ENCODE measurements around the gene RPS6KA2.
"Not testable (repeated sequence)": the region's sequence is repeated elsewhere in the genome, so short reads cannot be mapped to it uniquely, and the experiment has no call there.

The RPS6KA2 gene

GRCh38 chr6:166408936-166409755 lies 217.9 kb downstream of the RPS6KA2 start:
- Mint-ChIP-seq H3K4me3 (no peak overlapping the region), H3K27me3 (no peaks in the 10 kb centered on the region), H3K4me1 (peaks cover 48% of the 10 kb centered on the region)

GRCh38 chr6:166406197-166406596 lies 220.9 kb downstream of the RPS6KA2 start:
- H3K4me1 Mint-ChIP-seq: peaks cover 28% of the 10 kb centered on the region
- H3K36me3 Mint-ChIP-seq: no peaks in the 10 kb centered on the region
- H3K27me3 Mint-ChIP-seq: no peaks in the 10 kb centered on the region
- H3K4me3 Mint-ChIP-seq: no peak overlapping the region
- no peak overlapping the region for H3K27ac Mint-ChIP-seq
- H3K9me3 Mint-ChIP-seq: no peaks in the 10 kb centered on the region

More at GRCh38 chr6:166408936-166409755, 217.9 kb downstream of the RPS6KA2 start:
- Mint-ChIP-seq H3K27ac (no peak overlapping the region), H3K36me3 (no peaks in the 10 kb centered on the region), H3K9me3 (no peaks in the 10 kb centered on the region)

GRCh38 chr6:166405386-166405785 lies 221.7 kb downstream of the RPS6KA2 start:
- Mint-ChIP-seq H3K4me1 (peaks cover 20% of the 10 kb centered on the region), H3K27me3 (no peaks in the 10 kb centered on the region), H3K27ac (peak overlapping the region; percentile 84), H3K4me3 (no peak overlapping the region), H3K36me3 (no peaks in the 10 kb centered on the region), H3K9me3 (no peaks in the 10 kb centered on the region)

- no peaks in the 10 kb centered on the region for H3K9me3 Mint-ChIP-seq
- H3K27ac Mint-ChIP-seq: no peak overlapping the region
- no peaks in the 10 kb centered on the region for H3K36me3 Mint-ChIP-seq
- H3K4me3 Mint-ChIP-seq: no peak overlapping the region
- peaks cover 4% of the 10 kb centered on the region for H3K4me1 Mint-ChIP-seq
- H3K27me3 Mint-ChIP-seq: peaks cover 2% of the 10 kb centered on the region
Observed at GRCh38 chr6:166402582-166403277, 224.3 kb downstream of the RPS6KA2 start.

- H3K27me3 Mint-ChIP-seq, H3K36me3 Mint-ChIP-seq, H3K4me1 Mint-ChIP-seq: not testable (repeated sequence)
Observed at GRCh38 chr6:166400649-166401250, 226.3 kb downstream of the RPS6KA2 start.

GRCh38 chr6:166400181-166400580 lies 226.9 kb downstream of the RPS6KA2 start:
- Mint-ChIP-seq H3K27ac (no peak overlapping the region), H3K4me1 (peaks cover 4% of the 10 kb centered on the region), H3K4me3 (no peak overlapping the region), H3K27me3 (peaks cover 2% of the 10 kb centered on the region), H3K9me3 (no peaks in the 10 kb centered on the region), H3K36me3 (no peaks in the 10 kb centered on the region)

More at GRCh38 chr6:166400649-166401250, 226.3 kb downstream of the RPS6KA2 start:
- H3K9me3 Mint-ChIP-seq, H3K27ac Mint-ChIP-seq, H3K4me3 Mint-ChIP-seq: not testable (repeated sequence)

- peaks cover 2% of the 10 kb centered on the region for H3K27me3 Mint-ChIP-seq
- H3K4me1 Mint-ChIP-seq: peaks cover 4% of the 10 kb centered on the region
- H3K4me3 Mint-ChIP-seq: no peak overlapping the region
- H3K9me3 Mint-ChIP-seq: no peaks in the 10 kb centered on the region
- H3K36me3 Mint-ChIP-seq: no peaks in the 10 kb centered on the region
- H3K27ac Mint-ChIP-seq: no peak overlapping the region
Observed at GRCh38 chr6:166398348-166398747, 228.7 kb downstream of the RPS6KA2 start.

- Mint-ChIP-seq H3K27me3 (peaks cover 2% of the 10 kb centered on the region), H3K36me3 (no peaks in the 10 kb centered on the region), H3K4me3 (no peak overlapping the region), H3K27ac (no peak overlapping the region), H3K9me3 (no peaks in the 10 kb centered on the region), H3K4me1 (peaks cover 1% of the 10 kb centered on the region)
Observed at GRCh38 chr6:166397849-166398248, 229.2 kb downstream of the RPS6KA2 start.

- H3K27ac Mint-ChIP-seq: no peak overlapping the region
- H3K4me3 Mint-ChIP-seq: no peak overlapping the region
- H3K4me1 Mint-ChIP-seq: no peaks in the 10 kb centered on the region
- H3K27me3 Mint-ChIP-seq: peaks cover 2% of the 10 kb centered on the region
- H3K9me3 Mint-ChIP-seq: no peaks in the 10 kb centered on the region
- no peaks in the 10 kb centered on the region for H3K36me3 Mint-ChIP-seq
Observed at GRCh38 chr6:166395778-166396177, 231.3 kb downstream of the RPS6KA2 start.

GRCh38 chr6:166395351-166395750 lies 231.7 kb downstream of the RPS6KA2 start:
- no peaks in the 10 kb centered on the region for H3K9me3 Mint-ChIP-seq
- no peaks in the 10 kb centered on the region for H3K4me1 Mint-ChIP-seq
- no peak overlapping the region for H3K4me3 Mint-ChIP-seq
- peaks cover 2% of the 10 kb centered on the region for H3K27me3 Mint-ChIP-seq
- H3K36me3 Mint-ChIP-seq: no peaks in the 10 kb centered on the region
- H3K27ac Mint-ChIP-seq: no peak overlapping the region

- Mint-ChIP-seq H3K27me3 (peaks cover 2% of the 10 kb centered on the region), H3K27ac (no peak overlapping the region), H3K4me1 (no peaks in the 10 kb centered on the region), H3K9me3 (no peaks in the 10 kb centered on the region), H3K36me3 (no peaks in the 10 kb centered on the region), H3K4me3 (no peak overlapping the region)
Observed at GRCh38 chr6:166394036-166394892, 232.8 kb downstream of the RPS6KA2 start.

- H3K4me1 Mint-ChIP-seq: no peaks in the 10 kb centered on the region
- no peak overlapping the region for H3K4me3 Mint-ChIP-seq
- H3K27me3 Mint-ChIP-seq: no peaks in the 10 kb centered on the region
- H3K27ac Mint-ChIP-seq: no peak overlapping the region
- H3K36me3 Mint-ChIP-seq: no peaks in the 10 kb centered on the region
- H3K9me3 Mint-ChIP-seq: no peaks in the 10 kb centered on the region
Observed at GRCh38 chr6:166393535-166393823, 233.6 kb downstream of the RPS6KA2 start.

GRCh38 chr6:166392755-166393534 lies 234.1 kb downstream of the RPS6KA2 start:
- H3K27ac Mint-ChIP-seq, H3K9me3 Mint-ChIP-seq, H3K36me3 Mint-ChIP-seq, H3K4me3 Mint-ChIP-seq, H3K4me1 Mint-ChIP-seq, H3K27me3 Mint-ChIP-seq: not testable (repeated sequence)

- no peaks in the 10 kb centered on the region for H3K27me3 Mint-ChIP-seq
- no peaks in the 10 kb centered on the region for H3K36me3 Mint-ChIP-seq
- H3K27ac Mint-ChIP-seq: no peak overlapping the region
- no peaks in the 10 kb centered on the region for H3K9me3 Mint-ChIP-seq
- no peak overlapping the region for H3K4me3 Mint-ChIP-seq
- peaks cover 4% of the 10 kb centered on the region for H3K4me1 Mint-ChIP-seq
Observed at GRCh38 chr6:166389119-166389518, 237.9 kb downstream of the RPS6KA2 start.
